H9 (cell line): Measurements from ENCODE around the gene FADS1. TPM values are rescaled to one million over a fixed set of nuclear protein-coding genes. Genes with fewer than 3 reads are reported as not detected.

Source experiments
- DNase-seq: peaks from one replicate; pipeline ENCODE4 v3.0.0-alpha.2; 2017
- H2AFZ ChIP-seq: one replicate; pipeline ENCODE4 v1.6.1; 2013; ENCODE audit warnings: mild to moderate bottlenecking, low read length, control low read depth, moderate library complexity
- H2AK5ac ChIP-seq: 2 replicates; pipeline ENCODE4 v1.6.1; 2013; ENCODE audit warnings: low read length, control low read depth, mixed read lengths; ENCODE audit not compliant: insufficient read length
- H2BK120ac ChIP-seq: one replicate; pipeline ENCODE4 v1.6.1; 2013; ENCODE audit warnings: low read depth, mild to moderate bottlenecking, low read length, control low read depth, inconsistent platforms; ENCODE audit not compliant: poor library complexity, severe bottlenecking
- H2BK12ac ChIP-seq: 2 replicates; pipeline ENCODE4 v1.6.1; 2013; ENCODE audit warnings: low read length, control low read depth, mixed read lengths, low read depth; ENCODE audit not compliant: insufficient read length
- H2BK15ac ChIP-seq: 2 replicates; pipeline ENCODE4 v1.6.1; 2013; ENCODE audit warnings: low read depth, low read length, control low read depth
- H2BK20ac ChIP-seq: one replicate; pipeline ENCODE4 v1.6.1; 2013; ENCODE audit warnings: low read depth, mild to moderate bottlenecking, low read length, control low read depth, inconsistent platforms; ENCODE audit not compliant: poor library complexity, severe bottlenecking
- H2BK5ac ChIP-seq: 2 replicates; pipeline ENCODE4 v1.6.1; 2013; ENCODE audit warnings: low read length, control low read depth, mixed read lengths; ENCODE audit not compliant: insufficient read length
- H3K14ac ChIP-seq: 2 replicates; pipeline ENCODE4 v1.6.1; 2013; ENCODE audit warnings: low read length, control low read depth; ENCODE audit not compliant: insufficient read depth
- H3K18ac ChIP-seq: 2 replicates; pipeline ENCODE4 v1.6.1; 2013; ENCODE audit warnings: low read depth, mild to moderate bottlenecking, mixed read lengths, low read length, control low read depth; ENCODE audit not compliant: insufficient read length
- H3K23ac ChIP-seq: 2 replicates; pipeline ENCODE4 v1.6.1; 2013; ENCODE audit warnings: low read length, control low read depth, mixed read lengths, low read depth; ENCODE audit not compliant: insufficient read length
- H3K23me2 ChIP-seq: 2 replicates; pipeline ENCODE4 v1.6.1; 2013; ENCODE audit warnings: low read depth, mild to moderate bottlenecking, mixed read lengths, low read length, control low read depth; ENCODE audit not compliant: insufficient read length, poor library complexity, severe bottlenecking
- H3K27ac ChIP-seq: 2 replicates; pipeline ENCODE4 v1.5.1; 2013; ENCODE audit warnings: low read length, control low read depth, mixed read lengths, low read depth; ENCODE audit not compliant: insufficient read length
- H3K27me3 ChIP-seq: 2 replicates; pipeline ENCODE4 v1.6.1; 2013; ENCODE audit warnings: low read length, control low read depth, inconsistent platforms; ENCODE audit not compliant: insufficient read depth
- H3K4ac ChIP-seq: 2 replicates; pipeline ENCODE4 v1.6.1; 2013; ENCODE audit warnings: low read depth, mild to moderate bottlenecking, control low read depth, inconsistent platforms, low read length, moderate library complexity
- H3K4me1 ChIP-seq: 2 replicates; pipeline ENCODE4 v1.6.1; 2013; ENCODE audit warnings: low read length, control low read depth, inconsistent platforms; ENCODE audit not compliant: insufficient read depth
- H3K4me2 ChIP-seq: 2 replicates; pipeline ENCODE4 v1.6.1; 2013; ENCODE audit warnings: low read length, control low read depth, mixed read lengths; ENCODE audit not compliant: insufficient read length, insufficient read depth
- H3K56ac ChIP-seq: 2 replicates; pipeline ENCODE4 v1.6.1; 2013; ENCODE audit warnings: low read depth, mild to moderate bottlenecking, mixed read lengths, low read length, control low read depth; ENCODE audit not compliant: insufficient read length
- H3K79me1 ChIP-seq: 2 replicates; pipeline ENCODE4 v1.6.1; 2013; ENCODE audit warnings: low read depth, mild to moderate bottlenecking, moderate library complexity, low read length, control low read depth, inconsistent platforms; ENCODE audit not compliant: insufficient read depth, poor library complexity, severe bottlenecking
- H3K79me2 ChIP-seq: 2 replicates; pipeline ENCODE4 v1.6.1; 2013; ENCODE audit warnings: low read length, control low read depth, inconsistent platforms; ENCODE audit not compliant: insufficient read depth
- H3K9ac ChIP-seq: 2 replicates; pipeline ENCODE4 v1.6.1; 2013; ENCODE audit warnings: low read length, control low read depth, mixed read lengths; ENCODE audit not compliant: insufficient read length; ENCODE audit errors: extremely low read depth
- H3K9me3 ChIP-seq: one replicate; pipeline ENCODE4 v1.6.1; 2013; ENCODE audit warnings: low read depth, low read length, inconsistent platforms; ENCODE audit not compliant: control insufficient read depth
- H3T11ph ChIP-seq: one replicate; pipeline ENCODE4 v1.6.1; 2013; ENCODE audit warnings: mild to moderate bottlenecking, low read length, control low read depth, inconsistent platforms
- H4K20me1 ChIP-seq: one replicate; pipeline ENCODE4 v1.6.1; 2013; ENCODE audit not compliant: control insufficient read depth, insufficient read length, insufficient read depth
- H4K5ac ChIP-seq: 2 replicates; pipeline ENCODE4 v1.6.1; 2013; ENCODE audit warnings: low read depth, mild to moderate bottlenecking, mixed read lengths, low read length, control low read depth; ENCODE audit not compliant: insufficient read length
- H4K8ac ChIP-seq: replicated peaks from 2 replicates; pipeline ENCODE4 v1.6.1; 2013; ENCODE audit warnings: low read length, control low read depth, mixed read lengths, low read depth; ENCODE audit not compliant: insufficient read length
- H4K91ac ChIP-seq: 2 replicates; pipeline ENCODE4 v1.6.1; 2013; ENCODE audit warnings: low read depth, mild to moderate bottlenecking, moderate library complexity, mixed read lengths, low read length, control low read depth; ENCODE audit not compliant: insufficient read length
- H3K27ac Mint-ChIP-seq, 3 experiments: 2 replicates in 2 of 3; 3 replicates in 1 of 3; pipeline ENCODE4 v1.8.0; 2020 to 2021; ENCODE audit warnings: mixed read lengths in 3 of 3, mild to moderate bottlenecking in 1 of 3, moderate library complexity in 1 of 3
- H3K27me3 Mint-ChIP-seq: 2 replicates; pipeline ENCODE4 v1.8.0; 2021; ENCODE audit warnings: low read depth, mild to moderate bottlenecking, moderate library complexity, mixed read lengths
- H3K36me3 Mint-ChIP-seq, 3 experiments: 2 replicates in 2 of 3; 3 replicates in 1 of 3; pipeline ENCODE4 v1.8.0; 2020 to 2021; ENCODE audit warnings: low read depth in 3 of 3, mixed read lengths in 3 of 3; ENCODE audit not compliant: insufficient read depth in 1 of 3
- H3K4me1 Mint-ChIP-seq, 2 experiments: 2 replicates each; pipeline ENCODE4 v1.8.0; 2020; ENCODE audit warnings: mixed read lengths in 2 of 2
- H3K4me3 Mint-ChIP-seq, 2 experiments: 2 replicates in 1 of 2; 3 replicates in 1 of 2; pipeline ENCODE4 v1.8.0; 2020 to 2021; ENCODE audit warnings: mild to moderate bottlenecking in 2 of 2, mixed read lengths in 2 of 2, moderate library complexity in 1 of 2
- H3K9me3 Mint-ChIP-seq, 2 experiments: 2 replicates in 1 of 2; 3 replicates in 1 of 2; pipeline ENCODE4 v1.8.0; 2020; ENCODE audit warnings: mild to moderate bottlenecking in 2 of 2, mixed read lengths in 2 of 2, moderate library complexity in 1 of 2
- CTCF ChIP-seq: fragments of 200-600 bp; sonication (generic); conservative IDR thresholded peaks from 3 replicates; pipeline ENCODE4 v1.8.0; 2021; ENCODE audit warnings: antibody characterized with exemption, mild to moderate bottlenecking
- WGBS: extraction: QIAGEN DNeasy Blood & Tissue Kit; methylation state at CpG from one replicate; pipeline ENCODE4 v1.1.7; 2013; ENCODE audit warnings: missing lambda C conversion rate, low lambda C conversion rate, mixed read lengths; ENCODE audit not compliant: insufficient read length; ENCODE audit errors: extremely low coverage; 5-methylcytosine and 5-hydroxymethylcytosine counted together
- total RNA-seq: library from RNA; stranded (reverse); gene quantifications from 2 replicates; pipeline ENCODE4 v1.2.1, GENCODE V29; 2021

The FADS1 gene
- total RNA-seq, 1 experiment from 2014 or later = 125 TPM

- H2AFZ ChIP-seq = no peak overlapping the region
- WGBS = no CpG with 5 or more reads among the region's 6 CpGs
Observed at GRCh38 chr11:61817471-61818202, 834 bp upstream of the FADS1 start.

More at GRCh38 chr11:61817471-61818202, 834 bp upstream of the FADS1 start:
- Mint-ChIP-seq H3K4me3 (peak overlapping the region; percentile 84 to 94), H3K9me3 (peaks cover 0 to 2% of the 10 kb centered on the region in 2 experiments; a peak in 2 of 5 replicates), H3K4me1 (peaks cover 19 to 22% of the 10 kb centered on the region in 2 experiments), H3K36me3 (peaks cover 18 to 25% (median 19%) of the 10 kb centered on the region in 3 experiments; a peak in 6 of 7 replicates), H3K27ac (peak overlapping the region; percentile 84 to 96 (median 93)), H3K27me3 (no peaks in the 10 kb centered on the region)
- no peak overlapping the region for H4K5ac ChIP-seq
- no peak overlapping the region for H3K56ac ChIP-seq
- no peak overlapping the region for H2BK12ac ChIP-seq
- no peak overlapping the region for H2AK5ac ChIP-seq
- H3T11ph ChIP-seq = no peak overlapping the region
- H2BK15ac ChIP-seq = no peak overlapping the region
- no peak for TF ChIP-seq CTCF
- H3K23me2 ChIP-seq = peaks cover 6% of the 10 kb centered on the region
- H3K14ac ChIP-seq = peak overlapping the region; percentile 79; the same call in 1 of the 2 replicates
- no peaks in the 10 kb centered on the region for H3K79me1 ChIP-seq
- H3K4me2 ChIP-seq = peak overlapping the region; percentile 41
- H2BK20ac ChIP-seq = no peak overlapping the region
- no peak for DNase-seq
- H3K4me1 ChIP-seq = peaks cover 8% of the 10 kb centered on the region
- H3K27ac ChIP-seq = no peak overlapping the region
- no peak overlapping the region for H3K23ac ChIP-seq
- H4K91ac ChIP-seq = no peak overlapping the region
- H3K79me2 ChIP-seq = peaks cover 5% of the 10 kb centered on the region; the same call in 1 of the 2 replicates
- no peak overlapping the region for H2BK120ac ChIP-seq
- no peak overlapping the region for H2BK5ac ChIP-seq
- no peaks in the 10 kb centered on the region for H4K20me1 ChIP-seq
- H4K8ac ChIP-seq = no peak overlapping the region
- no peak overlapping the region for H3K18ac ChIP-seq
- H3K9ac ChIP-seq = peak overlapping the region; percentile 74
- no peak overlapping the region for H3K4ac ChIP-seq
- no peaks in the 10 kb centered on the region for H3K27me3 ChIP-seq
- H3K9me3 ChIP-seq = no peaks in the 10 kb centered on the region
